Motor neuron (in vitro differentiated cells): ENCODE results near the gene IMMP2L. TPM values are rescaled to one million over a fixed set of nuclear protein-coding genes. Genes with fewer than 3 reads are reported as not detected.

ENCODE experiments used
- ATAC-seq, 8 experiments: fragments of 200-7000 bp; cut with Tn5 transposase; replicated peaks in 6 of 8; 2 replicates each; pipeline ENCODE4 v1.8.0; 2021; ENCODE audit warnings: mild to moderate bottlenecking in 8 of 8, moderate library complexity in 8 of 8
- H3K27ac ChIP-seq, 2 donors: fragments of 250-450 bp; sonication (Bioruptor Pico); 2 replicates each; pipeline ENCODE4 v1.9.0; 2021; ENCODE audit warnings: antibody characterized with exemption in 2 of 2, mild to moderate bottlenecking in 2 of 2, moderate library complexity in 1 of 2
- H3K4me1 ChIP-seq, 2 donors: fragments of 250-450 bp; sonication (Bioruptor Pico); replicated peaks in 1 of 2; 2 replicates each; pipeline ENCODE4 v1.6.1; 2021; ENCODE audit warnings: antibody characterized with exemption in 2 of 2, mild to moderate bottlenecking in 2 of 2, moderate library complexity in 1 of 2
- H3K4me3 ChIP-seq, 5 donors: fragments of 250-450 bp; sonication (Bioruptor Pico); 2 replicates each; pipeline ENCODE4 v1.9.0; 2021; ENCODE audit warnings: antibody characterized with exemption in 5 of 5, mild to moderate bottlenecking in 5 of 5, moderate library complexity in 4 of 5
- WGBS, 10 experiments: fragments of 450-650 bp; shearing (Covaris generic); methylation state at CpG; one replicate each; pipeline ENCODE4 v1.0.0; 2022; 5-methylcytosine and 5-hydroxymethylcytosine counted together
- in situ Hi-C, 9 experiments: fragments of 400-800 bp; cut with MboI; loops; one replicate each; pipeline ENCODE4 v1.15.0; 2021; ENCODE audit warnings: low sequenced_read_pairs in 9 of 9, low pct_unique_long_range_greater_than_20kb in 2 of 9; ENCODE audit not compliant: unreplicated experiment in 9 of 9
- total RNA-seq, 8 experiments: library from RNA; unstranded; fragments of 300-600 nt; gene quantifications; 2 replicates each; pipeline versions ENCODE4 v1.2.3 to v1.2.4, GENCODE V29; 2022

IMMP2L gene
- total RNA-seq, 8 experiments from 2014 or later = 9.9 to 78.5 (median 19.3) TPM

DNA sequence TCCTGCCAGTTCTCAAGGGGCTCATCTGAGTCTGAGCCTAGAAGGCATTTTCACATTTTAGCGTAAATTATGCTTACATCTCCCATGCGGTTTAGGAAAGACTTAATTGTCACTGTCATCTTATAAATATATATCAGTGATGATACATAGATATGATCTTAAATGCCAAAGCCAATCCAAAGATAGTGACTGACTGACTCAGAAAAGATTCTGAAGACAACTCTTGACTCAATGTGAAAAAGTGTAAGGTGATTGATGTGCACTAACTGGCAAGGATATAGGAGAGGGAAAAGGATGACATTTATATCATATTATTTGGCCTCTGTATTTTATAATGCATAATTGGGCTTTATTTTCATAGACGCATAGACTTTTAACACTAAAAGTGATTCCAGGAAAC, 556.3 kb downstream of the IMMP2L start:
- no peak overlapping the region for H3K4me3 ChIP-seq
- in situ Hi-C loops = no loop called here
- no peak overlapping the region for H3K27ac ChIP-seq
- 67 to 100% (median 81%) methylated on average over 1 to 3 of the region's 3 CpGs; no CpG with 5 or more reads in 1 of the 10 experiments for WGBS, 10 experiments
- peaks cover 7 to 16% of the 10 kb centered on the region in 2 donors for H3K4me1 ChIP-seq
- ATAC-seq = no peak

DNA sequence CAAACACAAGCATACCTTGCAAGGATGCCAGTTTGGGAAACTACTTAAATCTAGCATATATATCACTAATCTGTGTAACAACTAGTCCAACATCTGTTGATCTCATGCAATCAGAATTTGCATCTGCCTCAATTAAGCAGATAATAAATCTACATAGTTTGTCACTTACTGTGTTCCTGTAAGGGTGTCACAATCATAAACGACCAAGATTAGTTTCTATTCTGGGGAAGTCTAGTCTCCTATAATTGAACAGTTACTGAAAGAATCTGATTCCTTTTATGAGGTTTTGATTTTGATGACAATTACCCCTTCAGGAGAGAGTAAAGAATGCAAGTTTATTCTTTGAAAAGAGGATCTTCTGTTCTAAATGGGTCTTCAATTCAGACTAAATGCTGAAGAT, 556.8 kb downstream of the IMMP2L start:
- Histone ChIP-seq H3K4me1 (peaks cover 7 to 16% of the 10 kb centered on the region in 2 donors), H3K4me3 (no peak overlapping the region), H3K27ac (no peak overlapping the region)
- in situ Hi-C loops = no loop called here
- ATAC-seq = peak in 3 of 8 experiments; percentile 23 to 36 (median 36)
- 0 to 86% (median 14%) methylated on average over 1 of the region's 1 CpG; no CpG with 5 or more reads in 4 of the 10 experiments for WGBS, 10 experiments

GRCh38 chr7:111004310-111004901, 557.9 kb downstream of the IMMP2L start:
- Histone ChIP-seq H3K4me1 (peaks cover 7 to 16% of the 10 kb centered on the region in 2 donors), H3K27ac (no peak overlapping the region), H3K4me3 (no peak overlapping the region)
- no peak for ATAC-seq
- in situ Hi-C loops = no loop called here
- WGBS, 10 experiments = 52 to 93% (median 88%) methylated on average over 1 to 4 of the region's 4 CpGs

DNA sequence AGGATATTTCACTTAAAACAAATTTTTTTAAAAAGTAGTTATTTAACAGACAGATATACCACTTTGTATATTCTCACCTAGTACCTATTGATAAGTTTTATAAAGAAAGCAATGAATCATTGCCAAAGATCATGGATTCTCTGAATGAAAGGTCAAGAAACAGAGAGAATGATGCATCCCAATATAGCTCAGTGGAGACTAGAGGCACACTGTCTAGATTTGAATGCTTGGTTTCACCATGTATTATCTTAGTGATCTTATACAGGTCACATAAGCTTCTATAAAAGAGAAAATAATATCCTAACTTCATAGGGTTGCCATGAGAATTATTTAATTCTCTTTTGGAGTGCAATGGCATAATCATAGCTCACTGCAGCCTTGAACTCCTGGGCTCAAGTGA, 558.4 kb downstream of the IMMP2L start:
- Histone ChIP-seq H3K4me1 (peaks cover 7 to 12% of the 10 kb centered on the region in 2 donors), H3K4me3 (no peak overlapping the region), H3K27ac (no peak overlapping the region)
- in situ Hi-C loops = no loop called here
- ATAC-seq = no peak

GRCh38 chr7:110994028-110994967, 568.0 kb downstream of the IMMP2L start:
- no peaks in the 10 kb centered on the region for H3K4me1 ChIP-seq
- 65 to 92% (median 80%) methylated on average over 1 to 5 of the region's 5 CpGs; no CpG with 5 or more reads in 1 of the 10 experiments for WGBS, 10 experiments
- no peak for ATAC-seq
- H3K27ac ChIP-seq = no peak overlapping the region
- H3K4me3 ChIP-seq = no peak overlapping the region
- in situ Hi-C loops = no loop called here

- Histone ChIP-seq H3K27ac (no peak overlapping the region), H3K4me3 (no peak overlapping the region), H3K4me1 (no peaks in the 10 kb centered on the region)
- ATAC-seq = no peak
- in situ Hi-C loops = no loop called here
- 71 to 100% (median 95%) methylated on average over 1 to 9 of the region's 10 CpGs for WGBS, 10 experiments
Observed at GRCh38 chr7:110988890-110989501, 573.3 kb downstream of the IMMP2L start.

- no peak overlapping the region for H3K27ac ChIP-seq
- H3K4me1 ChIP-seq = no peaks in the 10 kb centered on the region
- WGBS, 10 experiments = 81 to 100% (median 97%) methylated on average over 1 to 2 of the region's 2 CpGs; no CpG with 5 or more reads in 1 of the 10 experiments
- in situ Hi-C loops = no loop called here
- no peak overlapping the region for H3K4me3 ChIP-seq
- no peak for ATAC-seq
Observed at GRCh38 chr7:110988348-110988747, 573.9 kb downstream of the IMMP2L start.

DNA sequence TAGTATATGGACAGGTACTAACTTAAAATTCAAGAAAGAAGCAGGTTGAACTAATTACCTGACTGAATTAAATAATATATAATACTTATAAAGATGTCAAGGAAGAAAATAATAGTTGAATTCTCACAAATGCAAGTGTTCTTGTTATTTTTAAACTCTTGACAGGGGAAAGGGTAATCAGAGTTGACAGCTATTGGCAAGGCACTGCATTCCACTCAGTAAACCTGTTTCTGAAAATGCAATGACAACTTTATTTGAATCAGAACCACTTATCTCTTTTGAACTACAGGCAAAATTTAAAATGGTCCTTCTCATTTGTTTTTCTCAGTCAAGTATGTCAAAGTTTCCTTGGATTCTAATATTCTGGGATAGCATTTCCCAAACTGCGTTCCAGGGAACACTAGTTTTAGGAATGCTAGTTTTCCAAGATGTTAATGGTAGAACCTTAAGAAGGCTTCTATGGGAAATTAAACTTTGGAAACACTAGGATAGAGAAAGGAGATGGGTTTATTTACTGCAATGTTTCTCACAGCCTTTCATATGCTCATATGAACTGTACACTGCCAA, 575.1 kb downstream of the IMMP2L start:
- in situ Hi-C loops = no loop called here
- H3K4me3 ChIP-seq = no peak overlapping the region
- H3K27ac ChIP-seq = no peak overlapping the region
- WGBS, 10 experiments = 50 to 100% (median 90%) methylated on average over 1 of the region's 1 CpG; no CpG with 5 or more reads in 2 of the 10 experiments
- ATAC-seq = no peak
- no peaks in the 10 kb centered on the region for H3K4me1 ChIP-seq

DNA sequence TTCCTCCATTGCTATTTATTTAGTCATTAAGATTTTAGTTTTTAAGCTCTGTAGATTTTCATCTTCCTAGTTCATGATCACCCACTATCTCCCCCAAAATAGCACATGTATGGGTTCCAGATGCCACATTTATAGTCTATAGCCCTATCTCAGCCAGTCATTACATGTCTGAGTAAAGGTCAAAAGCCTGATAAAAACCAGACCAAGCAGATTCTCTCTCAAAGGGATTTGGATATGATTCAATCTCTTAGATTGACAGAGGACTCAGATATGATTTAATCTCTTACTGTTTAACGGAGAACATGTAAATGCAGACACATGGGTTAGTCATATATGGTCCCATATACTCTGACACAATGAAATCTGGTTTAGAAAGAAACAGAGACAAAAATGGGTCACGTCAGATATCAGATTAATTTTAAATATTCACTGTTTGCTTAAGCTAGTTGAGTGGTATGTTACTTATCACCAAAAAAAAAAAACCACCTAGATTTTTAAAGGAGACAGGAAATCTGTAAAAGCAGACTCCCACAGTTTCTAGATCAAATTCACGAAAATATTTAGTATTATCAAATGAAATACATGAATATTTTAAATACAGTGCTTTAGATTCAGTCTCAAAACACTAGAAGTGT, 578.4 kb downstream of the IMMP2L start:
- no peak overlapping the region for H3K4me3 ChIP-seq
- H3K27ac ChIP-seq = no peak overlapping the region
- 45 to 100% (median 82%) methylated on average over 2 to 3 of the region's 3 CpGs for WGBS, 10 experiments
- in situ Hi-C loops = no loop called here
- ATAC-seq = no peak
- no peaks in the 10 kb centered on the region for H3K4me1 ChIP-seq

DNA sequence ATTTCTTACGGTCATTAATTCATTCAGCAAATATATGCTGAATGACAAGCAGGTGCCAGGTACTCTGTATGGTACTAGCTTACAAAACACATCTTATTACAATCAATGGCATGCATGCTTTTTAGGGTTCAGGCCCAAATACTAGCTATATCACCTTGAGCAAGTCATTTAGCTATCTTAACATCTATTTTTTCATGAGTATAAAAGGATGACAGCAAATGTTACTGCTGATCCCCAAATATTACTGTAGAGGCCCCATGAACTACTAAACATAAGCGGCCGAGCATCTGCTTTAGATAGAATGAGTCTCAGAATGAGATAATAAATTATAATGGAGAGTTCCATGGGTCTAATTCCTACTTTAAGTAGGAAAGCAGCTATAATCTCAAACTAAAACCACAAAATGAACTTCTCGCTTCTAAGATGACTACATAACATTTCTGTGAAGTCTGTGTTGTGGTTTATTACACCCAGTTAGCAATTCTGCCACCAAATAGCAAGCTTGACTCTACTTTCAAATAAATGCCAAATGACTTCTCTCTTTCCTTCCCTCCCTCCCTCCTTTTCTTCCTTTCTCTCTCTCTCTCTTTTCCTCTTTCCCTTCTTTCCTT, 585.1 kb downstream of the IMMP2L start:
- no peak for ATAC-seq
- 83 to 100% (median 95%) methylated on average over 1 to 4 of the region's 4 CpGs for WGBS, 10 experiments
- H3K27ac ChIP-seq = no peak overlapping the region
- H3K4me3 ChIP-seq = no peak overlapping the region
- H3K4me1 ChIP-seq = peaks cover 0 to 5% of the 10 kb centered on the region in 2 donors
- in situ Hi-C loops = no loop called here

- peak in 1 of 8 experiments; percentile 27 for ATAC-seq
- Histone ChIP-seq H3K27ac (no peak overlapping the region), H3K4me3 (no peak overlapping the region), H3K4me1 (peaks cover 0 to 5% of the 10 kb centered on the region in 2 donors)
- in situ Hi-C loops = no loop called here
Observed at GRCh38 chr7:110975486-110975885, 586.8 kb downstream of the IMMP2L start.

GRCh38 chr7:110974441-110974840, 587.9 kb downstream of the IMMP2L start:
- in situ Hi-C loops = no loop called here
- WGBS, 10 experiments = 30 to 94% (median 83%) methylated on average over 1 to 3 of the region's 3 CpGs; no CpG with 5 or more reads in 1 of the 10 experiments
- ATAC-seq = no peak

More at GRCh38 chr7:110974441-110974840, 587.9 kb downstream of the IMMP2L start:
- Histone ChIP-seq H3K4me1 (peaks cover 0 to 5% of the 10 kb centered on the region in 2 donors), H3K4me3 (no peak overlapping the region), H3K27ac (no peak overlapping the region)
